HepG2 (cell line): ENCODE measurements around the gene RIPOR3. TPM values are rescaled to one million over a fixed set of nuclear protein-coding genes. Genes with fewer than 3 reads are reported as not detected.

Experiments used
- ATF4 ChIP-seq, 2 experiments: fragments of 450-650 bp in 1 of 2; sonication (generic) in 1 of 2; formaldehyde crosslinking; IDR thresholded peaks; 2 replicates each; pipeline versions ENCODE4 v1.5.0 to v1.8.0; 2020 to 2022; ENCODE audit warnings: mild to moderate bottlenecking in 1 of 2, missing genetic modification reagents in 1 of 2
- CBFB ChIP-seq: sonication (generic); formaldehyde crosslinking; IDR thresholded peaks from 2 replicates; pipeline ENCODE4 v1.4.0; 2020; ENCODE audit warnings: missing genetic modification reagents
- CSRNP1 ChIP-seq: sonication (generic); formaldehyde crosslinking; IDR thresholded peaks from 2 replicates; pipeline ENCODE4 v1.8.1; 2023; ENCODE audit warnings: mild to moderate bottlenecking, missing genetic modification reagents
- GATA4 ChIP-seq: sonication (generic); IDR thresholded peaks from 2 replicates; pipeline ENCODE4 v1.6.1; 2016; ENCODE audit warnings: antibody characterized with exemption, low read depth, borderline replicate concordance
- GTF3A ChIP-seq: sonication (generic); formaldehyde crosslinking; conservative IDR thresholded peaks from 2 replicates; pipeline ENCODE4 v1.4.0; 2020; ENCODE audit warnings: mild to moderate bottlenecking, missing genetic modification reagents
- MAX ChIP-seq: IDR thresholded peaks from 2 replicates; pipeline ENCODE4 v1.6.1; 2012; ENCODE audit warnings: inconsistent platforms
- NR2C2 ChIP-seq: sonication (generic); formaldehyde crosslinking; IDR thresholded peaks from 2 replicates; pipeline ENCODE4 v1.4.0; 2020; ENCODE audit warnings: missing genetic modification reagents, mild to moderate bottlenecking, moderate library complexity, borderline replicate concordance
- PRPF4 ChIP-seq: fragments of 200-400 bp; formaldehyde crosslinking; IDR thresholded peaks from 2 replicates; pipeline ENCODE4 v1.6.1; 2016; ENCODE audit warnings: low read length, low read depth; ENCODE audit not compliant: poor library complexity, severe bottlenecking
- RAD21 ChIP-seq: fragments of 450-650 bp; formaldehyde crosslinking; IDR thresholded peaks from 2 replicates; pipeline ENCODE4 v1.5.0; 2020; ENCODE audit warnings: mild to moderate bottlenecking
- RFXAP ChIP-seq: sonication (generic); formaldehyde crosslinking; IDR thresholded peaks from 2 replicates; pipeline ENCODE4 v1.4.0; 2020; ENCODE audit warnings: missing genetic modification reagents, borderline replicate concordance
- SALL1 ChIP-seq: sonication (generic); formaldehyde crosslinking; IDR thresholded peaks from 2 replicates; pipeline ENCODE4 v1.8.0; 2022; ENCODE audit warnings: mild to moderate bottlenecking, missing genetic modification reagents
- ZFP62 ChIP-seq: sonication (generic); formaldehyde crosslinking; IDR thresholded peaks from 2 replicates; pipeline ENCODE4 v1.4.0; 2020; ENCODE audit warnings: missing genetic modification reagents
- ZKSCAN5 ChIP-seq: sonication (generic); formaldehyde crosslinking; IDR thresholded peaks from 2 replicates; pipeline ENCODE4 v1.5.1; 2020; ENCODE audit warnings: mild to moderate bottlenecking, missing genetic modification reagents
- ZNF12 ChIP-seq: sonication (generic); formaldehyde crosslinking; IDR thresholded peaks from 2 replicates; pipeline ENCODE4 v1.5.0; 2020; ENCODE audit warnings: missing genetic modification reagents
- ZNF512 ChIP-seq: sonication (generic); formaldehyde crosslinking; IDR thresholded peaks from 2 replicates; pipeline ENCODE4 v1.4.0; 2020; ENCODE audit warnings: mild to moderate bottlenecking, missing genetic modification reagents
- ZNF674 ChIP-seq: sonication (generic); formaldehyde crosslinking; IDR thresholded peaks from 2 replicates; pipeline ENCODE4 v1.5.0; 2020; ENCODE audit warnings: low read depth, mild to moderate bottlenecking, missing genetic modification reagents
- ZNF747 ChIP-seq: sonication (generic); formaldehyde crosslinking; IDR thresholded peaks from 2 replicates; pipeline ENCODE4 v1.8.1; 2023; ENCODE audit warnings: missing genetic modification reagents, mild to moderate bottlenecking, borderline replicate concordance
- ZNF773 ChIP-seq: sonication (generic); formaldehyde crosslinking; IDR thresholded peaks from 2 replicates; pipeline ENCODE4 v1.4.0; 2020; ENCODE audit warnings: missing genetic modification reagents, borderline replicate concordance
- polyA plus RNA-seq, 8 experiments: library from polyadenylated mRNA; depleted of rRNA in 3 of 8; stranded (reverse) in 7 of 8; unstranded in 1 of 8; fragments of >200 nt; fragmentation: Illumina TruSeq in 4 of 8; extraction: Trizol in 4 of 8; gene quantifications; 2 replicates each; pipeline versions ENCODE4 v1.2.1 to v1.2.3, GENCODE V29; 2011 to 2016; ENCODE audit warnings: low read depth in 4 of 8, missing spikeins in 1 of 8, mixed read lengths in 1 of 8; ENCODE audit not compliant: insufficient read depth in 1 of 8
- total RNA-seq, 5 experiments: library from RNA; depleted of rRNA; stranded (reverse); fragments of >200 nt; fragmentation: Illumina TruSeq; extraction: Trizol; gene quantifications; 2 replicates each; pipeline ENCODE4 v1.2.3, GENCODE V29; 2016; ENCODE audit warnings: low read depth in 1 of 5
- TF ChIP-seq, protein P1 (sequence below): sonication (generic); formaldehyde crosslinking; IDR thresholded peaks from 2 replicates; pipeline ENCODE4 v1.8.0; 2022; ENCODE audit warnings: mild to moderate bottlenecking, missing genetic modification reagents, borderline replicate concordance
- TF ChIP-seq, protein P2 (sequence below): sonication (generic); formaldehyde crosslinking; IDR thresholded peaks from 2 replicates; pipeline ENCODE4 v1.5.1; 2020; ENCODE audit warnings: missing genetic modification reagents, mild to moderate bottlenecking, borderline replicate concordance

The RIPOR3 gene
- total and polyA plus RNA-seq, 2 of the 13 experiments (the other 11 are each of a cell fraction or from before 2014, with no cell fraction given) = 0.18 TPM; not detected in 1

DNA sequence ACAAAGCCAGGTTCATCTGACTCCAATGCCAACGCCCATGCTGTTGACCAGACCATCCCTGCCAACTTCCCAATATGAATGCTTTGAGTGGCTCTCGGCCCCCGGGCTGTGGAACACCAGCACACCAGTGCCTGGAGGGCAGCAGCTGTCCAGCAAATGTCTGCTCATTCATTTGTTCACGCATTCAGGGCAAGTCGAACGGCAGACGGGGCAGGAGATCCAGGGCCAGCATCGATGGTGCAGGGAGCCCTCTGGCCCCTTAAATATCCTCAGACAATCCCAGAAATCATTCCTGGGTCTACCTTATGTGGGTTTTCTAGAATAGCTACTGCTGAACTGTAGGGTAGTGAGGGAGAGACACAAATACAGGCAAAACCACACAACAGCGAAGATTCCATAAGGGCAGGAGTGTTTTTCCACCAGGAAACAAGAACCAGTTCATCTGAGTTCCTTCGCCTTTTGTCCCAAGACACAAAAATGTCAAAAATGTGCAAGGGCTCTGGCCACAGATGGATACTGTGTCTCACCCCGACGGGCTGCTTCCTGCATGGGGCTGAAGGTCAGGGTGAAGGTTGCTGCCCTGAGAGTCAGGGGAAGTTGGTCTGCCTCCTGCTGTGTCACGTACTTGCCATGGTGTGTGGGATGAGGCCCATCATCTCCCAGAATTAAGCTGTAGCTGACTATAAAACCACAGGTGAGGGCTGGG lies 15.5 kb downstream of the RIPOR3 start (continued):
- TF ChIP-seq CSRNP1 (no peak), ZNF747 (0 out of 2 replicates have a peak, but pooled peaks have one; percentile 78), ZNF12 (CRISPR knock-in tag) (0 out of 2 replicates have a peak, but pooled peaks have one; percentile 8), ZNF512 (CRISPR knock-in tag) (peak; percentile 81; the same call in 1 of the 2 replicates), PRPF4 (no peak), NR2C2 (CRISPR knock-in tag) (peak; percentile 50), ZNF674 (no peak), GTF3A (CRISPR knock-in tag) (0 out of 2 replicates have a peak, but pooled peaks have one; percentile 72), MAX (no peak), RAD21 (no peak), GATA4 (peak; percentile 58; the same call in 1 of the 2 replicates), SALL1 (CRISPR knock-in tag) (peak; percentile 96), ZKSCAN5 (CRISPR knock-in tag) (no peak), CBFB (CRISPR knock-in tag) (0 out of 2 replicates have a peak, but pooled peaks have one; percentile 42), RFXAP (peak; percentile 77), ATF4 (CRISPR knock-in tag; IDR thresholded peaks at IDR 0.05) (no peak), ZNF773 (CRISPR knock-in tag) (no peak), ZFP62 (CRISPR knock-in tag) (0 out of 2 replicates have a peak, but pooled peaks have one; percentile 71)
- TF ChIP-seq, protein P1, sequence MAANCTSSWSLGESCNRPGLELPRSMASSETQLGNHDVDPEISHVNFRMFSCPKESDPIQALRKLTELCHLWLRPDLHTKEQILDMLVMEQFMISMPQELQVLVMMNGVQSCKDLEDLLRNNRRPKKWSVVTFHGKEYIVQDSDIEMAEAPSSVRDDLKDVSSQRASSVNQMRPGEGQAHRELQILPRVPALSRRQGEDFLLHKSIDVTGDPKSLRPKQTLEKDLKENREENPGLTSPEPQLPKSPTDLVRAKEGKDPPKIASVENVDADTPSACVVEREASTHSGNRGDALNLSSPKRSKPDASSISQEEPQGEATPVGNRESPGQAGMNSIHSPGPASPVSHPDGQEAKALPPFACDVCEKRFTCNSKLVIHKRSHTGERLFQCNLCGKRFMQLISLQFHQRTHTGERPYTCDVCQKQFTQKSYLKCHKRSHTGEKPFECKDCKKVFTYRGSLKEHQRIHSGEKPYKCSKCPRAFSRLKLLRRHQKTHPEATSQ (CRISPR knock-in tag) = no peak
- TF ChIP-seq, protein P2, sequence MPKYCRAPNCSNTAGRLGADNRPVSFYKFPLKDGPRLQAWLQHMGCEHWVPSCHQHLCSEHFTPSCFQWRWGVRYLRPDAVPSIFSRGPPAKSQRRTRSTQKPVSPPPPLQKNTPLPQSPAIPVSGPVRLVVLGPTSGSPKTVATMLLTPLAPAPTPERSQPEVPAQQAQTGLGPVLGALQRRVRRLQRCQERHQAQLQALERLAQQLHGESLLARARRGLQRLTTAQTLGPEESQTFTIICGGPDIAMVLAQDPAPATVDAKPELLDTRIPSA (CRISPR knock-in tag) = 0 out of 2 replicates have a peak, but pooled peaks have one; percentile 4
